HEK293 (cell line): Measurements from ENCODE around the gene TMEM218.

ENCODE experiments used
- CTCF ChIP-seq: fragments of 450-650 bp; formaldehyde crosslinking; IDR thresholded peaks from 2 replicates; pipeline ENCODE4 v1.5.1; 2016; ENCODE audit warnings: missing biosample characterization, missing genetic modification characterization
- REST ChIP-seq: fragments of 450-650 bp; formaldehyde crosslinking; IDR thresholded peaks from 2 replicates; pipeline ENCODE4 v1.5.1; 2016; ENCODE audit warnings: missing biosample characterization, missing genetic modification characterization
- ZNF138 ChIP-seq: fragments of 450-650 bp; formaldehyde crosslinking; IDR thresholded peaks from 2 replicates; pipeline ENCODE4 v1.5.1; 2016; ENCODE audit warnings: missing biosample characterization, missing genetic modification characterization, borderline replicate concordance
- ZNF169 ChIP-seq: fragments of 450-650 bp; formaldehyde crosslinking; IDR thresholded peaks from 2 replicates; pipeline ENCODE4 v1.5.1; 2016; ENCODE audit warnings: missing biosample characterization, missing genetic modification characterization
- ZNF366 ChIP-seq: fragments of 450-650 bp; formaldehyde crosslinking; conservative IDR thresholded peaks from 2 replicates; pipeline ENCODE4 v1.5.1; 2016; ENCODE audit warnings: missing biosample characterization, missing genetic modification characterization
- ZNF530 ChIP-seq: fragments of 450-650 bp; formaldehyde crosslinking; IDR thresholded peaks from 2 replicates; pipeline ENCODE4 v1.5.1; 2016; ENCODE audit warnings: low read depth, missing biosample characterization, missing genetic modification characterization
- ZNF639 ChIP-seq: fragments of 450-650 bp; formaldehyde crosslinking; IDR thresholded peaks from 2 replicates; pipeline ENCODE4 v1.5.1; 2016; ENCODE audit warnings: missing biosample characterization, missing genetic modification characterization

- TF ChIP-seq CTCF (tag by site-specific recombination) (no peak), REST (tag by site-specific recombination) (no peak), ZNF639 (tag by site-specific recombination) (no peak), ZNF530 (no peak), ZNF138 (tag by site-specific recombination) (no peak), ZNF169 (tag by site-specific recombination) (no peak), ZNF366 (tag by site-specific recombination) (no peak)
Observed at GRCh38 chr11:125155100-125155444, 43.6 kb upstream of the TMEM218 start.
